RKO (cell line): Measurements from ENCODE around the gene TSPYL2.
A peak's percentile ranks its signal among the peaks of the same experiment; 100 is the strongest.

Experiments used
- DNase-seq: peaks from one replicate; pipeline ENCODE4 v3.0.0-alpha.2; 2016; ENCODE audit warnings: low spot score

TSPYL2 gene

GRCh38 chrX:53080628-53081580, 1.3 kb upstream of the TSPYL2 start:
- DNase-seq: no peak

- no peak for DNase-seq
Measured at GRCh38 chrX:53082773-53083616, 828 bp downstream of the TSPYL2 start.

GRCh38 chrX:53084043-53084570, 1.9 kb downstream of the TSPYL2 start:
- no peak for DNase-seq

GRCh38 chrX:53084863-53085262, 2.7 kb downstream of the TSPYL2 start:
- no peak for DNase-seq

GRCh38 chrX:53085661-53086229, 3.6 kb downstream of the TSPYL2 start:
- DNase-seq: no peak

DNA sequence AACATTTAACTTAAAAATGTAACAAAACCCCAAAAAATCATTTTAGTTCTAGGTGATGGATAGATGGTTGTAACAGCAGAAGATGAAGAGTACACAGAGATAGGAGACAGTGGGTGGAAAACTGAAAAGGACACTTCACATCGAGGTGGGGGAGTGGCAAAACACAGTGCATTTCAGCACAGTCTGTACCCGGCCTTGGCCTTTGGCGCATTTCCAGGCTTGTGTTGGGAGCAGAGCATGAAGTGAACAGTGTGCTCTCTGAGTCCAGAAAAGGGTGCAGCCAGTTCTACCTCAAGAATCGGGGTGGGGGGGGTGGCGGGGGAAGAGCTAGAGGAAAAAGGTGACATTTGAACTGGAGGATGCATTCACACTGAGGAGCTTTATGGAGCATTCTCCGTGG, 4.3 kb downstream of the TSPYL2 start:
- DNase-seq: no peak

DNA sequence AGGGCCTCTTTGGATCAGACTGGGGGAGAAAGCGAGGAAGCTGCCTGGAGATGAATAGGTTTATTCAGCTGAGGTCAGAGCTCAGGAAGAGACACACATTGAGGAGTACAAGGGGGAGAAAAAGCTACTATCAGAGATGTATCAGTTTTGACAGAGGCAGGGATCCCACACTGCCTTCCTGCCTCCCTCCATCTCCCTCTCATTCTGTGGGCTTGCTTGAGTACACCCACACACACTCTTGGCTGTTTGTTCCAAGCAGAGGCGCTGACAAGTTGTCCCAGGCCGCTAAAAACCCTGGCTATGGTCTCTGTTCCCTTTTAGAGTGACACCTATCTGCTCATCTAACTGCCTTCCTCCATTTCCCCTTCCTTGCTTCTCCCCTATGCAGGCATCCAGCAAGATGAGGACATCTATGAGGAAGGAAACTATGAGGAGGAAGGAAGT, 5.2 kb downstream of the TSPYL2 start:
- DNase-seq: no peak

GRCh38 chrX:53088136-53088974, 6.2 kb downstream of the TSPYL2 start:
- no peak for DNase-seq

GRCh38 chrX:53089224-53089842, 7.2 kb downstream of the TSPYL2 start:
- peak; percentile 74 for DNase-seq

GRCh38 chrX:53089925-53090324, 7.8 kb downstream of the TSPYL2 start:
- DNase-seq: no peak

- DNase-seq: no peak
Measured at GRCh38 chrX:53091354-53091753, 9.2 kb downstream of the TSPYL2 start.

- peak; percentile 88 for DNase-seq
Measured at GRCh38 chrX:53093177-53093655, 11.0 kb downstream of the TSPYL2 start.

DNA sequence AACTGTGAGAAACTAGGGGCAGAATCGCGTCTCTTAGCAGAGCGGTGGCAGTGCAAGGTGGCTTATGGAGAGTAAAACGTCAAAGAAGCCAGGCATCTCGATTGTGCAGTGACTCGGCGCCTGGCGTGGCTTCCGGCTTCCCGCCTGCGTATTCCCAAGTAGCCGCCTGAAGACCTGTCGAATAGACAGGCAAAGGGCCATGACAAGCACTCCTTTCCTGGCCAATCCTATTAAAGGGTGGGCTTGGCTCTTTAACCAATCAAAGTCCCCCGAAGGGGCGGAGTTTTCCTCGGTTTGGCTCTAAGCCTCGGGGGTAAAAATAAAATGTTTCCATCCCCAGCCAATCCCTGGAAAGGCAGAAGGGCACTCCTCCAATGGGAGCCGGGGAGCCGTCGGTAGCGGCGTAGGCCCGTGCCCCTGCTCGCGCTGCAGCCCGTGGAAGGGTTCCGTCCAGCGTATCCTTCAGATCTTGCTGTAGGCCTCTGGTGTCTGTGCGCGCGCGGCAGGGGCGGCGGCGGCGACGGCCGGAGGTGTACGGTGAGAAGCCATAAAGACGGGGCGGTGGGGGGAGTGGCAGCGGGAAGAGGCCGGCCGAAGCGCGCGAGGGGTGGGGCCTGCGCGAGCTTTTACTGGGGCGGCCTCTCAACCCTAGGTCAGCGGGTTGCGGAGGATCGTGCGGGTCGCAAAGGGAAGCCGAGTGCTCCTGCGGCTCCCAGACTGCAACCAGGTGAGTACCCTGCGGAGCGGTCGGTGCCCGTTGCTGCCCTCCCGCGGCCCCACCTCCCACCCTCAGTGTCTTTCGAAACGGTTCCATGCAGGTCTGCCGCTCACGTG, 11.8 kb downstream of the TSPYL2 start, which contains the start of gene KANTR:
KANTR (plus strand) TSS at position 395 of the 834 bp plus-strand sequence. CDS start 30,131 bp downstream, outside the sequence.
- DNase-seq: peak; percentile 95

DNA sequence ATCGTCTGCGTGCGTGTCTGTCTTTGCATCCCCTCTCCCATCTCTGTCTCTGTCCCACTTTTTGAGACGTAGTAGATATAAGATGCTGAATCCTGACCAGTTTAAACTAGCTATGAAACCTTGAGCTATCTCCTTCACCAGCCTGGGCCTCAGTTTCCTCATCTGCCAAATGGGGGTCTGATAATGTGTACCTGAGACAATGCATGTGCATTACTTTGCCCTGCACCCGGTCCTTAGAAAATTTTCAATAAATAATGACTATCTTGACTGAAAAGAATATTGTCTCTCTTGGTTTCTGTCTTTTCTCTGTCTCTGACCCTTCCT, 12.4 kb downstream of the TSPYL2 start:
- DNase-seq: no peak

DNA sequence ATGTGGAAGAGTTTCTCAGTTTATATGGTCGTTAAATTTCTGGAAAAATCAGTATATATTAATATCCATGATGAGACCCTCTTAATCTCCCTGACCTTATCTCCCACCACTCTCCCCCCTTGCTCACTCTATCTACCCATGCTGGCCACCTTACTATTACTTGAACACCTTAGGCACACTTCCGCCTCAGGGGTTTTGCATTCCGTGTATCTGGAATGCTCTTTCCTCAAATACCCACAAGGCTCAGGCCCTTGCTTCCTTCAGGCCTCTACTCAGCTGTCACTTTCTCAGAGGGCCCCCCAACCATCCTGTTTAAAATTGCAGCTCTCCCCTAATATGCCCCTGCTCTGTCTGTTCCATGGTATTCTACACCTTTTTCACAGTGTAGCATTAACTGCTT, 13.6 kb downstream of the TSPYL2 start:
- no peak for DNase-seq

- no peak for DNase-seq
Measured at GRCh38 chrX:53114864-53115549, 32.8 kb downstream of the TSPYL2 start.

GRCh38 chrX:53115550-53115874, 33.3 kb downstream of the TSPYL2 start:
- no peak for DNase-seq

- DNase-seq: no peak
Measured at GRCh38 chrX:53116101-53116500, 33.9 kb downstream of the TSPYL2 start.

GRCh38 chrX:53122013-53122412, 39.8 kb downstream of the TSPYL2 start:
- DNase-seq: no peak
